H1 (cell line): Measurements from ENCODE around the gene PXMP4.

Source experiments
- POLR2A ChIP-seq, 2 experiments: IDR thresholded peaks; 1 replicate in 1 of 2; 2 replicates in 1 of 2; pipeline ENCODE4 v1.6.1; 2011; ENCODE audit warnings: low read depth in 2 of 2, low read length in 2 of 2, mild to moderate bottlenecking in 2 of 2; ENCODE audit errors: control extremely low read depth in 1 of 2
- YY1 ChIP-seq: IDR thresholded peaks from 2 replicates; pipeline ENCODE4 v1.6.1; 2011; ENCODE audit warnings: low read depth, mild to moderate bottlenecking, low read length
- TF ChIP-seq, protein P1 (sequence below), 3 experiments: IDR thresholded peaks; 1 replicate in 2 of 3; 2 replicates in 1 of 3; pipeline versions ENCODE4 v1.5.1 to v1.6.1; 2011; ENCODE audit warnings: low read length in 3 of 3, mild to moderate bottlenecking in 3 of 3, inconsistent platforms in 2 of 3, low read depth in 1 of 3, moderate library complexity in 1 of 3; ENCODE audit not compliant: insufficient read depth in 1 of 3; ENCODE audit errors: control extremely low read depth in 1 of 3
- TF ChIP-seq, protein P2 (sequence below): IDR thresholded peaks from 2 replicates; pipeline ENCODE4 v1.6.1; 2012; ENCODE audit warnings: inconsistent platforms

DNA sequence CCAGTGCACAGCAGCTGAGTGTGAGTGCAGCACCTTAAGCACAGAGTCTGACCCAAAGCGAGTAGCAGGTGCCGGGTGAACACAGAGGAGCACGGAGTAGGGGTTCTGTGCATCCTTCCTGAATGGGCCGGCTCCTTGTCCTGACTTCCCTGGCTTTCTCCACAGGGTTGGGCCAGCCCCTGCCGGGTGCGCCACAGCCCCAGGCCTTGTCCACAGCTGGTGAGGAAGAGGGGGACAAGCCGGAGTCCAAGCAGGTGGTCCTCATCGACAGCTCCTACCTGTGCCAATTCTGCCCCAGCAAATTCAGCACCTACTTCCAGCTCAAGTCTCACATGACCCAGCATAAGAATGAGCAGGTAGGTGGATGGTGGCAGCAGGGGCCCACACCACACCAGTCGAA is 46.6 kb upstream of the PXMP4 start:
- no peak for TF ChIP-seq POLR2A (IDR thresholded peaks at IDR 0.05; ENCODE audit: control extremely low read depth in 1 of 2, low read depth in 2 of 2, low read length in 2 of 2)
- TF ChIP-seq, protein P1, sequence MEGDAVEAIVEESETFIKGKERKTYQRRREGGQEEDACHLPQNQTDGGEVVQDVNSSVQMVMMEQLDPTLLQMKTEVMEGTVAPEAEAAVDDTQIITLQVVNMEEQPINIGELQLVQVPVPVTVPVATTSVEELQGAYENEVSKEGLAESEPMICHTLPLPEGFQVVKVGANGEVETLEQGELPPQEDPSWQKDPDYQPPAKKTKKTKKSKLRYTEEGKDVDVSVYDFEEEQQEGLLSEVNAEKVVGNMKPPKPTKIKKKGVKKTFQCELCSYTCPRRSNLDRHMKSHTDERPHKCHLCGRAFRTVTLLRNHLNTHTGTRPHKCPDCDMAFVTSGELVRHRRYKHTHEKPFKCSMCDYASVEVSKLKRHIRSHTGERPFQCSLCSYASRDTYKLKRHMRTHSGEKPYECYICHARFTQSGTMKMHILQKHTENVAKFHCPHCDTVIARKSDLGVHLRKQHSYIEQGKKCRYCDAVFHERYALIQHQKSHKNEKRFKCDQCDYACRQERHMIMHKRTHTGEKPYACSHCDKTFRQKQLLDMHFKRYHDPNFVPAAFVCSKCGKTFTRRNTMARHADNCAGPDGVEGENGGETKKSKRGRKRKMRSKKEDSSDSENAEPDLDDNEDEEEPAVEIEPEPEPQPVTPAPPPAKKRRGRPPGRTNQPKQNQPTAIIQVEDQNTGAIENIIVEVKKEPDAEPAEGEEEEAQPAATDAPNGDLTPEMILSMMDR (IDR thresholded peaks at IDR 0.05; ENCODE audit: control extremely low read depth in 1 of 3, insufficient read depth in 1 of 3, low read depth in 1 of 3, low read length in 3 of 3) = no peak
- TF ChIP-seq, protein P2, sequence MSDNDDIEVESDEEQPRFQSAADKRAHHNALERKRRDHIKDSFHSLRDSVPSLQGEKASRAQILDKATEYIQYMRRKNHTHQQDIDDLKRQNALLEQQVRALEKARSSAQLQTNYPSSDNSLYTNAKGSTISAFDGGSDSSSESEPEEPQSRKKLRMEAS = no peak
- no peak for TF ChIP-seq YY1
